Upper lobe of right lung (tissue), 1 donor: Measurements from ENCODE around the gene FCRL1. TPM values are rescaled to one million over a fixed set of nuclear protein-coding genes. Genes with fewer than 3 reads are reported as not detected.

Experiments used
- ATAC-seq: fragments of 200-7000 bp; cut with Tn5 transposase; one replicate; pipeline ENCODE4 v1.9.1; 2020; ENCODE audit warnings: mild to moderate bottlenecking, moderate library complexity
- DNase-seq: peaks from one replicate; pipeline ENCODE4 v3.0.0-alpha.2; 2020
- H3K27ac ChIP-seq: fragments of 200-600 bp; one replicate; pipeline ENCODE4 v1.8.0; 2022
- H3K27me3 ChIP-seq: fragments of 200-600 bp; one replicate; pipeline ENCODE4 v1.8.0; 2022; ENCODE audit warnings: mild to moderate bottlenecking
- H3K36me3 ChIP-seq: fragments of 200-600 bp; one replicate; pipeline ENCODE4 v1.8.0; 2022
- H3K4me1 ChIP-seq: fragments of 200-600 bp; one replicate; pipeline ENCODE4 v1.8.0; 2022
- H3K4me3 ChIP-seq: fragments of 200-600 bp; one replicate; pipeline ENCODE4 v1.8.0; 2022; ENCODE audit warnings: mild to moderate bottlenecking
- H3K9me3 ChIP-seq: fragments of 200-600 bp; one replicate; pipeline ENCODE4 v1.8.0; 2022
- CTCF ChIP-seq: fragments of 200-600 bp; IDR thresholded peaks from one replicate; pipeline ENCODE4 v1.8.0; 2022; ENCODE audit warnings: antibody characterized with exemption
- intact Hi-C: fragments of 100-400 bp; cut with DNase I; formaldehyde crosslinking; loops from one replicate; pipeline ENCODE4 v1.11.0; 2022
- total RNA-seq: library from RNA; stranded (reverse); fragmentation: NEBNext Ultra II Directional; extraction: Animal tissue kit (Norgen Biotek cat#: 25700); gene quantifications from one replicate; pipeline ENCODE4 v1.2.1, GENCODE V29; 2021
- donor health status: DM: no; HTN: yes; CAD: no; lungs with severe emphysema.

FCRL1 gene
- total RNA-seq, 1 donor from 2014 or later, result 1.4 TPM

- Histone ChIP-seq H3K4me3 (no peak overlapping the region), H3K36me3 (no peaks in the 10 kb centered on the region), H3K4me1 (no peaks in the 10 kb centered on the region), H3K27ac (no peak overlapping the region), H3K9me3 (no peaks in the 10 kb centered on the region), H3K27me3 (no peaks in the 10 kb centered on the region)
- ATAC-seq, result no peak
- DNase-seq, result no peak
- TF ChIP-seq CTCF, result no peak
- intact Hi-C loops, result no loop called here
These were observed 379 bp upstream of the FCRL1 start for GRCh38 chr1:157820299-157820698.

- DNase-seq (no peak), ATAC-seq (no peak)
- Histone ChIP-seq H3K9me3 (no peaks in the 10 kb centered on the region), H3K4me1 (no peaks in the 10 kb centered on the region), H3K4me3 (no peak overlapping the region), H3K27me3 (no peaks in the 10 kb centered on the region), H3K36me3 (no peaks in the 10 kb centered on the region), H3K27ac (no peak overlapping the region)
- TF ChIP-seq CTCF, result no peak
- intact Hi-C loops, result no loop called here
These were observed 705 bp downstream of the FCRL1 start for GRCh38 chr1:157819215-157819614.

- Histone ChIP-seq H3K27ac (no peak overlapping the region), H3K36me3 (no peaks in the 10 kb centered on the region), H3K4me3 (no peak overlapping the region), H3K4me1 (no peaks in the 10 kb centered on the region), H3K9me3 (peaks cover 7% of the 10 kb centered on the region), H3K27me3 (no peaks in the 10 kb centered on the region)
- no peak for TF ChIP-seq CTCF
- ATAC-seq (no peak), DNase-seq (no peak)
- intact Hi-C loops, result no loop called here
These were observed 6.7 kb downstream of the FCRL1 start for GRCh38 chr1:157813269-157813668.

- Histone ChIP-seq H3K27ac (no peak overlapping the region), H3K4me1 (no peaks in the 10 kb centered on the region), H3K27me3 (no peaks in the 10 kb centered on the region), H3K36me3 (no peaks in the 10 kb centered on the region), H3K4me3 (no peak overlapping the region), H3K9me3 (no peaks in the 10 kb centered on the region)
- TF ChIP-seq CTCF, result no peak
- no peak for ATAC-seq
- no peak for DNase-seq
- intact Hi-C loops, result no loop called here
These were observed 13.3 kb downstream of the FCRL1 start for GRCh38 chr1:157806431-157807149.

- ATAC-seq (peak; percentile 93), DNase-seq (peak; percentile 68)
- Histone ChIP-seq H3K4me1 (no peaks in the 10 kb centered on the region), H3K36me3 (no peaks in the 10 kb centered on the region), H3K4me3 (no peak overlapping the region), H3K27me3 (no peaks in the 10 kb centered on the region), H3K9me3 (no peaks in the 10 kb centered on the region), H3K27ac (no peak overlapping the region)
- TF ChIP-seq CTCF, result no peak
- intact Hi-C loops, result no loop called here
These were observed 16.1 kb downstream of the FCRL1 start for GRCh38 chr1:157803851-157804250.

- no peak for ATAC-seq
- DNase-seq, result no peak
- intact Hi-C loops, result no loop called here
These were observed 19.9 kb downstream of the FCRL1 start for GRCh38 chr1:157799996-157800395.

More at GRCh38 chr1:157799996-157800395, 19.9 kb downstream of the FCRL1 start:
- H3K9me3 ChIP-seq, result no peaks in the 10 kb centered on the region
- no peak for TF ChIP-seq CTCF
- H3K36me3 ChIP-seq, result no peaks in the 10 kb centered on the region
- no peaks in the 10 kb centered on the region for H3K27me3 ChIP-seq
- no peak overlapping the region for H3K4me3 ChIP-seq
- H3K4me1 ChIP-seq, result no peaks in the 10 kb centered on the region
- H3K27ac ChIP-seq, result no peak overlapping the region
